ENCODE results near the gene GPR22.

Gene GPR22

DNA sequence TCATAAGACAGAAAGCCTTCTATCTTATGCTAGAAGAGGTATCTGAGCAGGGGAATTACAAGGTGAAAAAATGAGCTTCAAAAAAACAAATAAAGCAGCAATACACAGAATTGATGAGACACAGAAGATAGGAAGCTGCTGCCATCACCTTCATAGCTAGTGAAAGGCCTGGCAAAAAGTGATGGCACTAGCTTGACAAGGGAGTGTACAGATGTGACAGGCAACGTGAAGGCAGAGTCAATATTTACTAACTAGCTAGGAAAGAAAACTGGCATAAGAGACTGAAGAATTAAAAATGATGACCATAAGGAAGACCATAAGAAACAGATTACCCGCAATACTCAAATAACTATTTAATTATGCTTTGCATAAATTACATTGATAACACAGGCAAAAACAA, 9.4 kb downstream of the GPR22 start:
- no peak for DNase-seq (ENCODE audit: low read depth in 2 of 2)

DNA sequence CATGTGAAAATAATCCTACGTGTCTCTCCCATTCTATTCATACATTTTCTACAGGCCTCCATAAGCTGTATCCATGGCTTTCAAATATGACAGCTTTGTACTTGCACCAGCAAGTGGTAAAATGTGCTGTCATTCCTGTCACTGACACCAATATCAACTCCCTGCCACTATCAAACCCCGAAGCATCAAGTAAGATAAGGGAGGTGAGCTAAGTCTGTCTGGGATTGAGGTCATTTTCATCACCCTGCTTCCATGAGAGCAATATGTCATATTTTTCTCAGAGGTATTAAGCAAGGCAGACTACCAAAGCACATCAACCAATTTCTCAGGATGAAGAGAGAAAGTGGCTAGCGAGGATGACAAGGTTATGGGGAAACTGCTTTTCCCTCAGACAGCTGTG, 11.1 kb downstream of the GPR22 start:
- DNase-seq (ENCODE audit: low read depth in 2 of 2) = no peak

DNA sequence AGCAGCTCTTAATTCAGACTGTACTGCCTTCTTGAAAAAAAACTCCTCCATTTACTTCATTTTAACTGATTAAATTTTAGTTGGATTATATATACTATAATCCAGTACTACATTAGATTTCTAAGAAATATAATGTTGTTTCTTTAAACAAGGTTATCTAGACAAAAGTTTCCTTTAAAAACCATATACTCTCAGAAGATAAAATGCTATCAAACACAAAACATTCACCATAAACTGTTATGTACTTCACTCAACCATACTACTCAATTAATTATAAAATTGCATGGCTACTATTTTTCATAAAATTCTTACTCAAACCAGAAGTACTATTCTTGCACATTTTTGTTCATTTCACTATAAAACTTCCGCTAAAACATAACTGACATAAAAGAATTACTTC, 12.7 kb downstream of the GPR22 start:
- DNase-seq (ENCODE audit: low read depth in 2 of 2) = no peak

DNA sequence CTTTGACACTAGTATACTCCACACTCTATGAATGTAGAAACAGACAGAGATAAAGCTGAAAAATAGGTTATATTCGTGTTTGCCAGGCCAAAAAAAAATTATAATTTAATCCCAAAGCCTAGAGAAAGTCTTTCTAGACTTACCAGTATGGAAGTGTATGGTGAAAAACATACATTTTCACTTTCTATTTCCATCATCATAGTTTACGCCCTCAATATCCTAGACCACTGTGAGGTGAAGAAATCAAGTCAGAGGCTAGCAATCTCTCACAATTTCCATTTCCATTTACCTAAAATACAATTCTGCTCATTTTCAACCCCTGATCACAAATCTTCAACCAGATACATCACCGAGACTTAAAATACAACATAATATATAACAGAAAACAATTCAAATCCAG, 16.2 kb downstream of the GPR22 start:
- DNase-seq (ENCODE audit: low read depth in 2 of 2) = no peak

DNA sequence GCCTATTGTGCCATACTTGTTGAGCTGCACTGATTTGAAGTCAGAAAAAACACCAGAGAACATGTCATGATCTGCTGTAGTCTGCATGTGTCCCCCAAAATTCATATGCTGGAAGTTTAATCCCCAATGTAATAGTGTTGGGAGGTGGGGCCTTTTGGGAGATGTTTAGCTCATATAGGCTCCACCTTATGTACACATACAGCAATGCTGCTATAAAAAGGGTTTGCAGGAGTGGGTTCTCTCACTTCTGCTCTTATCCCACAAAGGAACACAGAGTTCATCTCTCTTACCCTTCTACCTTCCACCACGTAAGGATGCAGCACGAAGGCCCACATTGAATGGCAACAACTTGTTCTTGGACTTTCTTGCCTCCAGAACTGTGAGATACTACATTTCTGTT, 23.0 kb downstream of the GPR22 start:
- DNase-seq (ENCODE audit: low read depth in 2 of 2) = no peak

DNA sequence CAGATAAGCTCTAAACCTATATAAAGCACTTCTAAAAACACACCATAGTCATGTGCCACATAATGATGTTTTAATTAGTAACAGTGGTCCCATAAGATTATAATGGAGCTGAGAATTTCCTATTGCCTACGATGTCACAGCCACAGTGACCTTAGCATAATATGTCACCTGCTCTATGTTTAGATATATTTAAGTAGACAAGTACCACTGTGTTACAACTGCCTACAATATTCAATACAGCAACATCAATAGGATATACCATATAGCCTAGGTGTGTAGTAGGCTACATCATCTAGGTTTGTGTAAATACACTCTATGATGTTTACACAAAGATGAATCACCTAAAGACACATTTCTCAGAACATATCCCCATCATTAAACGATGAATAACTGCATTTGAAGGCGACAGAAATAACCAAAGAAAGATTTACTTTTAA, 24.5 kb downstream of the GPR22 start:
- no peak for DNase-seq (ENCODE audit: low read depth in 2 of 2)

DNA sequence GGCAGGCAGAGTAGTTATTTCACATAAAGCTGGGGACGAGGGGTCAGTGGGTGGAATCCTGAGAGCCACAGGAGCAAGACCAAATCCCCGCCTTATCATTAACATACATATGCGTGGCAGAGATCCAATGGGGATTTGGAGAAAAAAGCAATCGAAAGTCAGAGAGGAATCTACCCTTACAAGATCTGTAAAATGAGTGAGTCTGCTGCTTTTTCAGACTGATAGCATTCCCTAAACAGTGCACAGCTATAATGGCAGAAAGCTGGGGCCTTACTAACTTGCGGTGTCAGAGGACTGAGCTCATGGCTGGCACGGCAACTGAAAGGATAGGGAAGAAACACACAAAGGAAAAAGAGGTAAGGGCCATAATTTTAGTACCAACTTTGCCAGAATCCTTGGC, 25.0 kb downstream of the GPR22 start:
- DNase-seq (ENCODE audit: low read depth in 2 of 2) = no peak

DNA sequence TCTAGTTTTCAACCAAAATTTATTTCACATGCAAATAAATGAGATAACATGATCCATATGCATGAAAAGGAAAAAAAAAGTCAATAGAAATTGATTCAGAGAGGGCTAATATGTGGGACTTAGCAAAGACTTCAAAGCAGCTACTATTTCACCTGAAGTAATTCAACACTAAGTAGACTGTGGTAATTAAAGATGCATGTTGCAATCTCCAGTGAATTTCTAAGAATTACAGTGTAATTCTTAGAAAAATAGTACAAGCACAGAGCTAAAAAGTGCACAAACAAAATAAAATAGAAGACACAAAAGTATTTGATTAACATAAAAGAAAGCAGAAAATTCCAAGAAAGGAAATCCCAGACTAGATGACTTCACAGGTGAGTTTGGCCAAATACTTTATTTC, 25.7 kb downstream of the GPR22 start:
- DNase-seq (ENCODE audit: low read depth in 2 of 2) = no peak

DNA sequence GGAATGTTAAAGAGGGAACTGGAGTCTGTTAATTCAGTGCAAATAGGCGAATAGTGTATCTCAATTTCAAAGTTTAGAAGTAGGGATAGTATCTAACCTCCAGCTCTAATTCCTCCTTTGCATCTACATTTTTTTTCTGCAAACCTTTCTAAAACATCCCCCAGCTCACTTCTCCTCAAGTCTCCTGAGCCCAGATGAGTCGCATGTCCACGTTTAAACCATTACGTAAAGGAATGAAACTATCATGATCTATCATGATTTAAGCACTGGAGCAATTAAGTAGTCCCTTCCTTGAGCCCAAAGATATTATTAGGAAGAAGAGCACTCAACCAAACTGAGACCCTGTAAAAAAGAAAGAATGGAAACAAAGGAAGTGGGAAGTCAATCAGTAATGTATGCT, 29.9 kb downstream of the GPR22 start:
- no peak for DNase-seq (ENCODE audit: low read depth in 2 of 2)

DNA sequence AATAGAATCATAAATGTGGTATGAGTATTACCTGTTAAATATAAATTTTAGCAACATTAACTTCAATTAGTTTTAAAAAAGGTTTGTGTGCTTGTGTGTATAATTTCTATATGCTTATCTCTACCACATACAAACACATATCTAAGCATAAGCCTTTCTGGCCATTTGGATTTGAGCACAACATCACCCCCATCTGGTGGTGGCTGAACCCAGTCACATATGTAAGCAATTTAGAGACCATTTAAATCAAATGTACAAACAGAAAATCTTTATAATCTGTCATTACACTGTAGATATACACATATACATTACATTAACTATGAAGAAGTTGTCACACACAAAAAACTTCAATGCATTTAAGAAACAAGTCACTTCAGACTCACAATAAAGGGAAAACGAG, 31.7 kb downstream of the GPR22 start:
- DNase-seq (ENCODE audit: low read depth in 2 of 2) = no peak

DNA sequence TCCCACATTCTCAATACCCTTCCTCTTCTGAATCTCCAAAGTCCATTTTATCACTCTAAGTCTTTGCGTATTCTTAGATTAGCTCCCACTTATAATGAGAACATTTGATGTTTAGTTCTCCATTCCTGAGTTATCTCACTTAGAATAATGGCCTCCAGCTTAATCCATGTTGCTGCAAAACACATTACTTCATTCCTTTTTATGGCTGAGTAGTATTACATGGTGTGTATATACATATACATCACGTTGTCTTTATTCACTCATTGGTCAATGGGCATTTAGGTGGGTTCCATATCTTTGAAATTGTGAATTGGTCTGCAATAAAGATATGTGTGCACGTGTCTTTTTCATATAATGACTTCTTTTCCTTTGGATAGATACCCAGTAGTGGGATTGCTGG, 32.3 kb downstream of the GPR22 start:
- DNase-seq (ENCODE audit: low read depth in 2 of 2) = no peak

DNA sequence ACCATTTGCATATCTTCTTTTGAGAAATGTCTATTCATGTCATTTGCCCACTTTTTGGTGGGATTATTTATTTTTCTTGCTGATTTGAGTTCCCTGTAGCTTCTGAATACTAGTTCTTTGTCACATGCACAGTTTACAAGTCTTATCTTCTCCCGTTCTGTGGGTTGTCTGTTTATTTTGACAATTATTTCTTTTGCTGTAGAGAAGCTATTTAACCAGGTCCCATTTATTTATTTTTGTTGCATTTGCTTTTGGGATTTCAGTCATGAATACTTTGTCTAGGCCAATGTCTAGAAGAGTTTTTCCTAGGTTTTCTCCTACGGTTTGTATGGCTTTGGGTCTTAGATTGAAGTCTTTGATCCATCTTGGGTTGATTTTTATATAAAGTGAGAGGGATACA, 32.9 kb downstream of the GPR22 start:
- no peak for DNase-seq (ENCODE audit: low read depth in 2 of 2)

DNA sequence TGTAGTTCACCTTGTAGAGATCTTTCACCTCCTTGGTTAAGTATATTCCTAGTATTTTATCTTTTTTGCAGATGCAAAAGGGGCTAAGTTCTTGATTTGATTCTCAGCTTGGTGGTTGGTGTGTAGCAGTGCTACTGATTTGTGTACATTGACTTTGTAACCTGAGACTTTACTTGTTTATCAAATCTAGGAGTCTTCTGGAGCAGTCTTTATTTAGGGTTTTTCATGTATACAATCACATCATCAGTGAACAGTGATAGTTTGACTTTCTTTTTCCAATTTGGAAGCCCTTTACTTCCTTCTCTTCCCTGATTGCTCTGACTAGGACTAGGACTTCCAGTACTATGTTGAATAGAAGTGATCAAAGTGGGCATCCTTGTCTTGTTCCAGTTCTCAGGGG, 33.8 kb downstream of the GPR22 start:
- no peak for DNase-seq (ENCODE audit: low read depth in 2 of 2)

DNA sequence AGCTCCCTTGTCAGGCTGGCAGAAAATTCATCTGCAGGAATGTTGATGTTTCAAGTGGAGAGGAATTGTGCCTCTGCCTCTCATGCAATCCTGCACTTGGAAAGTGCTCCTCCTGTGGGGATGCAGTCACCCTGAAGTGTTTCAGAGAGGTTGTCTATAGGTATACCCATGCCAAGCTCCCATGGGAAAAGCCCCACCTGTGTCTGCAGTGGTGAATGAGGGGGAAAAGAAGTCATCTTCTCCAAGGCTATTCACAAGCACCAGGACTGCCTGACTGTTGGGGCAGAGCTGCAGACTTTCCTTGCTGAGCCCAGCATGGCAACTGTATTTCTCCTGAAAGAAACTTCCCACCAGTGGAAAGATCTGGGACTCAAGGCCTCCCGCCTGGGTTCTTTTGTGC, 35.5 kb downstream of the GPR22 start:
- DNase-seq (ENCODE audit: low read depth in 2 of 2) = no peak

DNA sequence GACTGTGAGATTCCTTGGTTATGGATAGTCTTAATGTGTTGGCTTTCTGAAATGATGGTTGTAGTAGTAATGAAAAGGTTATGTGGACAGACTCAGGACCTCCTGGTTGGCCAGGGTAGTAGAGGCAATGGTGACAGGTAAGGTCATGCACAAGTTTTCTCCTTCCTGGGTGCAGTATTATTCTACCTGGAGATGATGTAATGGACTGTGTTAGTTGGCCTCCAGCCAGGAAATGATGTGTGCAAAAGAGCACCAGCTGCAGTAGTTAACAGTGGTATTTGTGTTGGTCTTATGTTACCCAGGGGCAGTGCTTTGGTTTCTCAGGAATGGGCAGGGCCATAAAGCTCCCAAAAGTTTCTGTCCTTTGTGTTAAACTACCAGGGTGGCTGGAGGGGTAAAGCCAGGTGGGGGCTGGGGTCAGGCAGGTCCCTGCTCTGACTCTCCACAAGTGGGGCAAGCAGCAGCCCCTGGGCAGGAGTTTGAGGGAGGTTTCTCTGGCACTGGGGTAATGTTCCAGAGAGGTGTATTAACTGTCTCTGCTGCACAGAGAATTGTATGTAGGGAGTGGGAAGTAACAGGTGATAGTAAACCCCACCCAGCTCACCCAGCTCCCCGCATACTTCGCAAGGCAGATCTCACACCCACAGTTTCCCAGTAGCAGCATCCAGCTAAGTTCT, 36.3 kb downstream of the GPR22 start:
- no peak for DNase-seq (ENCODE audit: low read depth in 2 of 2)

DNA sequence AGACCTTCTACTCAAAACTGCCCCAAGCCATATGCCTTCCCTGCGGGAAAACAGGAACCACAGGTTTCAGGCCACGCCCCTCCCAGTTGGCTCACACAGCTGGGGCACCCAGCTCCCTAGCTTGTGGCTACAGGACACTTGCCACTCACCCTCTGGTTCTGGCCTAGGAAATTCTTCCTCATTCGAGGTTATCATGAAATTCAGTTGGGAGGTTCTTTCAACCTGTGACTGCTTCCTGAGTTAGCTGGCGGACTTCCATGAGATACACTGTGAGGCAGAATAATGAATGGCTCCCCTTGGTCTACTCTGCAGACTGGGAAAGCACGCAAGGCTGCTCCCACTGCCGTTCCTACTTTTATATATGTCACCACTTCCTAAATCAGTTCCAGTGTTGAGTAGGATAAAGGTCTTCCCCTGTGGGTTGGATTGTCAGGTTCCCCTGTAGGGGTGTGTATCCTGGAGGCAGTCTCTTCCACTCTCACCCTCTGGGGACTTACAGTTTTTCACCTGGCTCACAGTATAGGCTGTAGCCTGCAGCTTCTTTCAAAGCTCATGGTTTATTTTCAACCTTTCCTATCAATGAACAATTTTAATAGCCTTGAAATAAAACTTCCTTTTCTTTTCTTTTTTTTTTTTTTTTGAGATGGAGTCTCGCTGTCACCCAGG, 37.0 kb downstream of the GPR22 start:
- DNase-seq (ENCODE audit: low read depth in 2 of 2) = no peak
